ENCODE data around the gene GRM6. TPM values are rescaled to one million over a fixed set of nuclear protein-coding genes. Genes with fewer than 3 reads are reported as not detected.

The GRM6 gene
- total RNA-seq, 2 experiments from 2014 or later = not detected

DNA sequence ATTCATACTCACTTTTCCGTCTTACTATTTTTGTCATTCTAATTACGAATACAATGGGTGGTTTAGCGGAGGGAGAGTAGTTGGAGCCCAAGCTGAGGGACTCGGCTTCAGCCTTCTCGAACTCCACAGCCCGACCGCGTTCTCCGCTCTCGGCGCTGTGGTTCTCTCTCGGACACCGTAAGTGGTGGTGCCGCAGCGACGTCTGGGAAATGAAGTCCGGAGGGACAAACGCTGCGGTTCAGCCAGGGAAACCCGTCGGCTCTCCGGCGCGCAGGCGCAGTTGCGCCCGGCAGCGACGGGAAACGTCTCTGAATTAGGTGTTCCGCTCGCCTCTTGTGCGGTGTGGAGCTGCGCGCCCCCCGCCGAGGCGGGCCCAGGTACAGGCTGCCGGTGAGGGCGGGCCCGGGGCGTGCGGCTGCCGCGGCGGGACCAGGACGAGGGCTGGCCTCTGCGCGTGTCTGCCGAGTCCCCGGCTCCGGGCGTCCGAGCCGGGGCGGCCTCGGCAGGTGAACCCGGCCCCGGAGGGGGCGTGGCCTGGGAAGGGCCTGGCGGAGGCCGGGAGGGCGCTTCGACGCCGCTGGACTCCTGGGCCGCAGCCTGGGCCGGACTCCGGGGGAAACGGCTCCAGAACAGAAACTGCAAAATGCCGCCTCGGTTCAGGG is 28.5 kb upstream of the GRM6 start, which contains the start of gene ZNF879:
Gene ZNF879, plus strand, starts transcription at position 277 of the 662 bp plus-strand sequence. CDS start 1,201 bp downstream, outside the sequence.
- Histone ChIP-seq H3K27ac (ENCODE audit: low read depth in 1 of 2, low read length in 2 of 2) (no peak within 1 kb of the TSS), H3K9me3 (ENCODE audit: control insufficient read depth in 1 of 2, insufficient read depth in 1 of 2, low read length in 2 of 2) (peaks cover 21 to 39% of the 10 kb centered on the region in 2 experiments), H3K4me3 (ENCODE audit: low read length) (peak within 1 kb of the TSS; percentile 64), H3K4me1 (ENCODE audit: insufficient read depth, low read length) (peaks cover 22% of the 10 kb centered on the region), H3K27me3 (ENCODE audit: control insufficient read depth in 1 of 2, insufficient read depth in 2 of 2, low read length in 2 of 2) (no peaks in the 10 kb centered on the region), H3K36me3 (ENCODE audit: insufficient read depth, low read length) (peaks cover 24% of the 10 kb centered on the region)
- intact Hi-C loops (cut with DNase I, micrococcal nuclease) = loop anchor here (1.0 to 10.0 kb wide), 7 partner anchors 37 to 1051 kb away; partner anchors contain the start of genes ZNF354A (in 2 of the 2), ZNF354C (in 2 of the 2), CLK4 (in 1 of the 2) and RNF130 (in 1 of the 2)
- Mint-ChIP-seq H3K36me3 (ENCODE audit: low read depth) (peaks cover 51% of the 10 kb centered on the region), H3K4me1 (ENCODE audit: low read depth) (peaks cover 15% of the 10 kb centered on the region), H3K27me3 (peaks cover 4% of the 10 kb centered on the region), H3K4me3 (peak within 1 kb of the TSS; percentile 95), H3K27ac (peak within 1 kb of the TSS; percentile 83), H3K9me3 (peaks cover 9% of the 10 kb centered on the region)
- TF ChIP-seq, protein P1, sequence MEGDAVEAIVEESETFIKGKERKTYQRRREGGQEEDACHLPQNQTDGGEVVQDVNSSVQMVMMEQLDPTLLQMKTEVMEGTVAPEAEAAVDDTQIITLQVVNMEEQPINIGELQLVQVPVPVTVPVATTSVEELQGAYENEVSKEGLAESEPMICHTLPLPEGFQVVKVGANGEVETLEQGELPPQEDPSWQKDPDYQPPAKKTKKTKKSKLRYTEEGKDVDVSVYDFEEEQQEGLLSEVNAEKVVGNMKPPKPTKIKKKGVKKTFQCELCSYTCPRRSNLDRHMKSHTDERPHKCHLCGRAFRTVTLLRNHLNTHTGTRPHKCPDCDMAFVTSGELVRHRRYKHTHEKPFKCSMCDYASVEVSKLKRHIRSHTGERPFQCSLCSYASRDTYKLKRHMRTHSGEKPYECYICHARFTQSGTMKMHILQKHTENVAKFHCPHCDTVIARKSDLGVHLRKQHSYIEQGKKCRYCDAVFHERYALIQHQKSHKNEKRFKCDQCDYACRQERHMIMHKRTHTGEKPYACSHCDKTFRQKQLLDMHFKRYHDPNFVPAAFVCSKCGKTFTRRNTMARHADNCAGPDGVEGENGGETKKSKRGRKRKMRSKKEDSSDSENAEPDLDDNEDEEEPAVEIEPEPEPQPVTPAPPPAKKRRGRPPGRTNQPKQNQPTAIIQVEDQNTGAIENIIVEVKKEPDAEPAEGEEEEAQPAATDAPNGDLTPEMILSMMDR (IDR thresholded peaks at IDR 0.05) = no peak
- CTCF ChIA-PET = interaction anchor here (1.3 to 1.4 kb wide), 2 partner anchors 37 to 293 kb away, joined by 3 to 7 read pairs; partner anchors contain the start of genes ZNF354A and ZNF354C
- peak; percentile 90 to 97 (median 94) for DNase-seq
- ATAC-seq (ENCODE audit: poor library complexity) = peak; percentile 94
- POLR2A ChIA-PET = interaction anchor here (1.3 to 2.2 kb wide), 4 partner anchors 37 to 819 kb away, joined by 4 to 25 read pairs (median 8); partner anchors contain the start of genes HNRNPAB, ZNF354A, ZNF354B and ZNF354C

DNA sequence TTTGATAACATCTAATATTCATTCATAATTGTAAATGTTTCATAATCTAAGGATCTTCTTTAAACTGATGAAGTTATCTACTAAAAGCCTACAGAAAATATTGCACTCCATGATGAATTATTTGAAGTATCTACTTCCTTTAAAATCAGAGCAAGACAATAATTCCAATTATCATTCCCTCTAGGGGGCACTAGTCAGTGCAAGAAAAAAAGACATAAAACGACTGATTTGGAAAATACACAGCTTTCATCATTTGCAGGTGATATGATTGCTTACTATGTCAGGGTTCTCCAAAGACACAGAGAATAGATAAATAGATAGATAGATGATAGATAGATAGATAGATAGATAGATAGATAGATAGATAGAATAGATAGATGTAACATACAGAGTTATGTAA is 13.5 kb upstream of the GRM6 start:
- Mint-ChIP-seq H3K36me3 (ENCODE audit: low read depth) (peaks cover 4% of the 10 kb centered on the region), H3K27ac (no peak overlapping the region), H3K4me1 (ENCODE audit: low read depth) (no peaks in the 10 kb centered on the region), H3K4me3 (no peak overlapping the region), H3K9me3 (peaks cover 29% of the 10 kb centered on the region), H3K27me3 (peaks cover 6% of the 10 kb centered on the region)
- Histone ChIP-seq H3K27me3 (ENCODE audit: control insufficient read depth in 1 of 2, insufficient read depth in 2 of 2, low read length in 2 of 2) (no peaks in the 10 kb centered on the region), H3K9me3 (ENCODE audit: control insufficient read depth in 1 of 2, insufficient read depth in 1 of 2, low read length in 2 of 2) (peaks cover 3 to 14% of the 10 kb centered on the region in 2 experiments), H3K27ac (ENCODE audit: low read depth in 1 of 2, low read length in 2 of 2) (no peak overlapping the region), H3K4me3 (ENCODE audit: low read length) (no peak overlapping the region), H3K4me1 (ENCODE audit: insufficient read depth, low read length) (no peaks in the 10 kb centered on the region), H3K36me3 (ENCODE audit: insufficient read depth, low read length) (no peaks in the 10 kb centered on the region)
- intact Hi-C loops (cut with DNase I, micrococcal nuclease) = no loop called here
- ChIA-PET POLR2A (no interaction called here), CTCF (no interaction called here)
- TF ChIP-seq, protein P1 (IDR thresholded peaks at IDR 0.05) = no peak
- no peak for DNase-seq
- ATAC-seq (ENCODE audit: poor library complexity) = no peak

DNA sequence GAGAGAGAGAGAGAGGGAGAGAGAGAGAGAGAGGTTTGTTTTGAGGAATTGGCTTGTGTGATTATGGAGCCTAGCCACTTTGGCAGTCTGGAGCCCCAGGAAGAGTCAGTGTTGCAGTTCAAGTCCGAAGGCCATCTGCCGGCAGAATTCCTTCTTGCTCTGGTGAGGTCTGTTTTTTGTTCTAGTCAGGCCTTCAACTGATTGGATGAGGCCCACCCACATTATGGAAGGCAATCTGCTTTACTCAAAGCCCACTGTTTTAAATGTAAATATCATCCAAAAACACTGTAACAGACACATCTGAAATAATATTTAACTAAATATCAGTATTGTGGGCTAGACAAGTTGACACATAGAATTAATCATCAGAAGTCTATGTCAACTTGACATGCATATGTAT is 11.4 kb upstream of the GRM6 start:
- Histone ChIP-seq H3K9me3 (ENCODE audit: control insufficient read depth in 1 of 2, insufficient read depth in 1 of 2, low read length in 2 of 2) (peaks cover 5 to 6% of the 10 kb centered on the region in 2 experiments), H3K4me3 (ENCODE audit: low read length) (no peak overlapping the region), H3K4me1 (ENCODE audit: insufficient read depth, low read length) (no peaks in the 10 kb centered on the region), H3K36me3 (ENCODE audit: insufficient read depth, low read length) (no peaks in the 10 kb centered on the region), H3K27ac (ENCODE audit: low read depth in 1 of 2, low read length in 2 of 2) (no peak overlapping the region), H3K27me3 (ENCODE audit: control insufficient read depth in 1 of 2, insufficient read depth in 2 of 2, low read length in 2 of 2) (no peaks in the 10 kb centered on the region)
- no peak overlapping the region for H3K4me3 Mint-ChIP-seq
- no peaks in the 10 kb centered on the region for H3K4me1 Mint-ChIP-seq (ENCODE audit: low read depth)
- ATAC-seq (ENCODE audit: poor library complexity) = no peak
- no peak for DNase-seq
- POLR2A ChIA-PET = no interaction called here
- H3K9me3 Mint-ChIP-seq = peaks cover 28% of the 10 kb centered on the region
- peaks cover 14% of the 10 kb centered on the region for H3K27me3 Mint-ChIP-seq
- no peak overlapping the region for H3K27ac Mint-ChIP-seq
- peaks cover 4% of the 10 kb centered on the region for H3K36me3 Mint-ChIP-seq (ENCODE audit: low read depth)
- TF ChIP-seq, protein P1 (IDR thresholded peaks at IDR 0.05) = no peak
- intact Hi-C loops (cut with DNase I, micrococcal nuclease) = no loop called here
- CTCF ChIA-PET = no interaction called here
